Gastroesophageal sphincter (tissue), 2 donors: ENCODE results near the gene MMP28.

Experiments used
- EP300 ChIP-seq: sonication (generic); formaldehyde crosslinking; IDR thresholded peaks from one replicate; pipeline ENCODE4 v1.6.1; 2017; ENCODE audit warnings: antibody characterized with exemption, mild to moderate bottlenecking
- POLR2A ChIP-seq, 2 donors: fragments of 450-650 bp; IDR thresholded peaks; one replicate each; pipeline ENCODE4 v1.6.1; 2017; ENCODE audit warnings: antibody characterized with exemption in 2 of 2, mild to moderate bottlenecking in 2 of 2, moderate library complexity in 1 of 2

DNA sequence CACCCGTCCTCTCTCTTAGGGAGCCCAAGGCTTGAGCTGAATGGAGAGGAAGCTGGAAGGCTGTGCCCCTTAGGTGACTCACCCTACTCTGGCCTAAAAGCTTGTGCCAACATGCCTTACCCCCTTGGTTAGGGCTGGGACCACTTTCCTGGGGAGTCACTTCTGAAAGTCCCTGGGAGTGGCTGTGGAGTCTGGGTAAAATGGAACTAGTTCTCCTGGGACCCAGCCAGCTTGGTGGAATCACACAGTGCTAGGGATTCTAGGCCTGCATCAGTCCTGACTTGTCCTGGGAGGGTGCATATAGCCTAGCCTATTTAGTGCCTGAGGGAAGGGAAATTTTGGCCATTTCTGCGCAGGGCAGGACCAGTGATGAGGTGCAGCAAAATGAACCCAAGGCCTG is 10.5 kb downstream of the MMP28 start:
- no peak for TF ChIP-seq EP300
- TF ChIP-seq POLR2A (IDR thresholded peaks at IDR 0.05): no peak
